GM18868 (cell line): ENCODE data around the gene APOA1.

ENCODE experiments used
- ATAC-seq: cut with Tn5 transposase; IDR thresholded peaks from one replicate; pipeline ENCODE4 v1.9.1; 2021; ENCODE audit warnings: mild to moderate bottlenecking, moderate library complexity; ENCODE audit not compliant: unreplicated experiment

APOA1 gene

GRCh38 chr11:116837231-116838091 lies at the start of gene APOA1:
Gene APOA1, minus strand, starts transcription at chr11:116837622. Its CDS starts 235 bp downstream, at chr11:116837387.
- no peak for ATAC-seq

GRCh38 chr11:116885951-116886655 lies 48.7 kb upstream of the APOA1 start:
- no peak for ATAC-seq

GRCh38 chr11:116882386-116882785 lies 45.0 kb upstream of the APOA1 start:
- no peak for ATAC-seq

- no peak for ATAC-seq
Measured at GRCh38 chr11:116881143-116881542, 43.7 kb upstream of the APOA1 start.

GRCh38 chr11:116879800-116880625 lies 42.6 kb upstream of the APOA1 start:
- no peak for ATAC-seq

- no peak for ATAC-seq
Measured at GRCh38 chr11:116876656-116877055, 39.2 kb upstream of the APOA1 start.

- ATAC-seq = no peak
Measured at GRCh38 chr11:116875194-116875593, 37.8 kb upstream of the APOA1 start.

GRCh38 chr11:116874251-116874650 lies 36.8 kb upstream of the APOA1 start:
- no peak for ATAC-seq

- no peak for ATAC-seq
Measured at GRCh38 chr11:116873381-116873780, 36.0 kb upstream of the APOA1 start.

- ATAC-seq = no peak
Measured at GRCh38 chr11:116871248-116871647, 33.8 kb upstream of the APOA1 start.

- ATAC-seq = no peak
Measured at GRCh38 chr11:116870054-116870453, 32.6 kb upstream of the APOA1 start.

GRCh38 chr11:116869610-116870009 lies 32.2 kb upstream of the APOA1 start:
- no peak for ATAC-seq

GRCh38 chr11:116868066-116868465 lies 30.6 kb upstream of the APOA1 start:
- no peak for ATAC-seq

- ATAC-seq = no peak
Measured at GRCh38 chr11:116867619-116868018, 30.2 kb upstream of the APOA1 start.

- no peak for ATAC-seq
Measured at GRCh38 chr11:116866804-116867455, 29.5 kb upstream of the APOA1 start.

- no peak for ATAC-seq
Measured at GRCh38 chr11:116865696-116866095, 28.3 kb upstream of the APOA1 start.

- ATAC-seq = no peak
Measured at GRCh38 chr11:116864531-116864930, 27.1 kb upstream of the APOA1 start.

GRCh38 chr11:116862951-116863350 lies 25.5 kb upstream of the APOA1 start:
- no peak for ATAC-seq

- ATAC-seq = no peak
Measured at GRCh38 chr11:116862185-116862584, 24.8 kb upstream of the APOA1 start.

- ATAC-seq = no peak
Measured at GRCh38 chr11:116861539-116861938, 24.1 kb upstream of the APOA1 start.

GRCh38 chr11:116860303-116860702 lies 22.9 kb upstream of the APOA1 start:
- no peak for ATAC-seq
